Measurements from ENCODE around the gene THOC1.

The THOC1 gene

GRCh38 chr18:274313-274712 is 6.5 kb upstream of the THOC1 start:
- no peak for DNase-seq (ENCODE audit: low read depth)

GRCh38 chr18:273525-273924 is 5.7 kb upstream of the THOC1 start:
- DNase-seq (ENCODE audit: low read depth) = no peak

GRCh38 chr18:272650-273049 is 4.8 kb upstream of the THOC1 start:
- no peak for DNase-seq (ENCODE audit: low read depth)

GRCh38 chr18:269480-270095 is 1.7 kb upstream of the THOC1 start:
- DNase-seq (ENCODE audit: low read depth) = no peak

GRCh38 chr18:267380-267687 is 513 bp downstream of the THOC1 start:
- no peak for DNase-seq (ENCODE audit: low read depth)

GRCh38 chr18:261398-262073 is 6.3 kb downstream of the THOC1 start:
- DNase-seq (ENCODE audit: low read depth) = no peak

GRCh38 chr18:260547-260946 is 7.3 kb downstream of the THOC1 start:
- DNase-seq (ENCODE audit: low read depth) = no peak

- DNase-seq (ENCODE audit: low read depth) = no peak
Measured at GRCh38 chr18:255171-255570, 12.7 kb downstream of the THOC1 start.

- DNase-seq (ENCODE audit: low read depth) = no peak
Measured at GRCh38 chr18:253121-253520, 14.7 kb downstream of the THOC1 start.

GRCh38 chr18:251572-251971 is 16.3 kb downstream of the THOC1 start:
- DNase-seq (ENCODE audit: low read depth) = no peak

- no peak for DNase-seq (ENCODE audit: low read depth)
Measured at GRCh38 chr18:250685-251084, 17.2 kb downstream of the THOC1 start.

GRCh38 chr18:248053-248452 is 19.8 kb downstream of the THOC1 start:
- no peak for DNase-seq (ENCODE audit: low read depth)

- no peak for DNase-seq (ENCODE audit: low read depth)
Measured at GRCh38 chr18:245282-245847, 22.5 kb downstream of the THOC1 start.

GRCh38 chr18:240175-240574 is 27.7 kb downstream of the THOC1 start:
- no peak for DNase-seq (ENCODE audit: low read depth)

- DNase-seq (ENCODE audit: low read depth) = no peak
Measured at GRCh38 chr18:231563-231962, 36.3 kb downstream of the THOC1 start.

GRCh38 chr18:228586-228985 is 39.3 kb downstream of the THOC1 start:
- no peak for DNase-seq (ENCODE audit: low read depth)

- no peak for DNase-seq (ENCODE audit: low read depth)
Measured at GRCh38 chr18:227902-228301, 39.9 kb downstream of the THOC1 start.

GRCh38 chr18:227374-227773 is 40.5 kb downstream of the THOC1 start:
- DNase-seq (ENCODE audit: low read depth) = no peak

- DNase-seq (ENCODE audit: low read depth) = no peak
Measured at GRCh38 chr18:225745-226144, 42.1 kb downstream of the THOC1 start.

GRCh38 chr18:220708-221107 is 47.1 kb downstream of the THOC1 start:
- no peak for DNase-seq (ENCODE audit: low read depth)

GRCh38 chr18:217532-218336 is 50.1 kb downstream of the THOC1 start:
- DNase-seq (ENCODE audit: low read depth) = no peak

- no peak for DNase-seq (ENCODE audit: low read depth)
Measured at GRCh38 chr18:215448-216010, 52.3 kb downstream of the THOC1 start.

- DNase-seq (ENCODE audit: low read depth) = no peak
Measured at GRCh38 chr18:213966-214365, 53.9 kb downstream of the THOC1 start.

Data from activated T-cell treated with anti-CD3 and anti-CD28 coated beads for 24 hours (primary cell).